Erythroblast (primary cell): Measurements from ENCODE around the gene WDR5B.

Source experiments
- GATA1 ChIP-seq: IDR thresholded peaks from 2 replicates; pipeline ENCODE4 v1.6.1; 2011; ENCODE audit warnings: low read depth, mild to moderate bottlenecking, control low read depth, low read length, moderate library complexity
- POLR2A ChIP-seq: IDR thresholded peaks from 2 replicates; pipeline ENCODE4 v1.6.1; 2011; ENCODE audit warnings: mild to moderate bottlenecking, low read length

DNA sequence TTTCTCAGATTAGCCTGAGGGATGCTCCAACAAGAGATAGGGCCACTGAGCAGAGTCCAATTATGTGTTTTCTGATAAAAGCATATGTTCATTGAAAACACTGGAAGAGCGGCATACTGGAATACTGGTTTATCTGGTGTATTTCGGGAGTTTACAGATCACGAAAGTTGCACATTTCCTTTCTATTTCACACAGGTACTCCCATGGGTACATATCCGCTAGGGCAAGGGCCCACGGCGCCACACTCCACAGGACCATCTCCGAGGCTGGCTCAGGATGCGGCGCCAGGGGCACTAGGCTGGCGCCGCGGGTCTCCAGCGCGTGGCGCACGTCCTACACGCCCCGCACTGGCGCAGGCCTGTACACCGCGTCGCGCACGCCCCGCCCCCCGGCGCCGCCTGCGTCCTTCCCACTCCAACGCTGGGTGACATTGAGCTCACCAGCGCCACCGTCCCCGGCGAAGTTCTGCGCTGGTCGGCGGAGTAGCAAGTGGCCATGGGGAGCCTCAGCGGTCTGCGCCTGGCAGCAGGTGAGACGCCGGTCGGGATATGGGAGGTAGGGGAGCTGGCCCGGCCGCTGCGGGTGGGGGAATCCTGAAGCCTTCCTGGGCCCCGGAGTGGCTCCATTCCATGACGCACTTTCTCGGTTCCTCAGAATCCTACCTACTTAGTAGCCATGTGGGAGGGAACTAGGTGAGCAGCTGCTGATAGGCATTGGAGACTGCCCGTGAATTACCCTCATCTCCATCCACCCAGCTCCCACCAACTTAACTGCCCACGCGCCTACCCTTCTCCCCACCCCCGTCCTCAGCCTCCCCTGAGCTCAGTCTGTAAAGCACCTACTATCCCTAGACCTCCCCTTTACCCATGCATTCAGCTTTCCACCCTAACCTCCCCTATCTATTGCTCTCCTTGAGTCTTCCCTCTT is 31.8 kb downstream of the WDR5B start, which contains the start of gene FAM162A:
- TF ChIP-seq POLR2A (peak; percentile 80), GATA1 (no peak)
